GM19099 (cell line): ENCODE data around the gene SUPT3H.

Experiments used
- POLR2A ChIP-seq: IDR thresholded peaks from 3 replicates; pipeline ENCODE4 v1.6.1; 2011; ENCODE audit warnings: low read depth; ENCODE audit not compliant: insufficient read length; ENCODE audit errors: extremely low read depth

The SUPT3H gene

GRCh38 chr6:45148711-45149341 lies 228.9 kb downstream of the SUPT3H start:
- TF ChIP-seq POLR2A = no peak

DNA sequence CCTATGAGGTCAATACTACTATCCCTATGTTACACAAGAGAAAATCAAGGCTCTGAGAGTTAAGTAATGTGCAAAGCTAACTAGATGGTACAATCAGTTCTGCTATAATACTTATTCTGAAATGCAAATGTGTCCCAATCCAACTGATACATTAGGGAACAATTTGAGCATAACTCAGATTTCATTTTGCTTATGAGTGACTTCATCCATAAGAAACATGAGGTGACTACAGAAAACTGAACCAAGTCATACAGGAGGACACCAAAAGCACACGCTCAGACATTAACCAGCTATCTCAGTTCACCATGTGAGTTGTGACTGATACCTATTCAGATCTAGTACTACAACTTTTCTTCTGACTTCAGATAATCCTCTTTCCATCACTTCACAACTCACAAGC lies 229.5 kb downstream of the SUPT3H start:
- no peak for TF ChIP-seq POLR2A

GRCh38 chr6:45138765-45139164 lies 239.0 kb downstream of the SUPT3H start:
- TF ChIP-seq POLR2A = no peak

- TF ChIP-seq POLR2A = no peak
Measured at GRCh38 chr6:45136495-45136894, 241.2 kb downstream of the SUPT3H start.

DNA sequence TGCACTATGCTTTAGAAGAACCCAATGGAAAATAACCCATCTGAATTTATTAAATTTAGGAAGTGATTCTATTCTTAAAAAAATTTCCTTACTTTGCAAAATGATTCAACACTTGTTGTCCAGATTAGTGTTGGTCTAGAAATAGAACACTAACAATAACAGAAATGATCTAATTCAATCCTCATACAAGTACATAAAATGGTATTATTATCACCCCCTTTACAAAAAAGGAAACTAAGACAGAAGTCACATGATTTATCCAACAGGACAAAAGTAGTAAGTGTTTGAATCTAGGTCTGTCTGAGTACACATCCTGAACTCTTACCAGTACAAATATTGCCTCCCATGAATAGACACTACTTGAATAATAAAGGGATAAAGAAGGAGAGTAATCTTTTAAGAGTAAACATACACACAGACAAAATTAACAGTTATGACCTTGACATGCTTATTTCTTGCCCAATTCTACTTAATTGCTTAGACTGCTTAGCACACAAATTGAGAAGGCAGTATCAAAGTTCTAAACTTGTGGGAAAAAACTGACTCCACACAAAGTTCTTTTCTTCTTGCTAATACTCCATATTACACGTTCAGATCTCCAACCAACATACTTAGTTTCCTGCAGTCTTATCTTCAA lies 245.0 kb downstream of the SUPT3H start:
- no peak for TF ChIP-seq POLR2A

DNA sequence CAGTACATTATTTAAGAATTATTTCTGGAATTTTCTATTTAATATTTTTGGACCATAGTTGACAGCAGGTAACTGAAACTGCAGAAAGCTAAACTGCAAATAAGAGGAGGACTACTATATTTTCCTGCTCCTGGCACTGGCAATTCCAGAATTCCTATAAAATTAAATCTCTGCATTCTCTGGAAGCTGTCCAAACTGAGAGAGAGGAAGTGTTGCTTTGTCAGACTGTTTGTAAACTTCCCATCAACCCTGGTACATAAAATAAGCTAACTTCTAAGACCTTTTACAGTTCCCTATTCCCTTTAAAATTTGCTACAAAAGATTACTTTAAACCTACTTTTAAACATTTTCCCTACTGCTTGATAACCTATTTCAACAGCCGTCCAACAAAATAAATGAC lies 245.7 kb downstream of the SUPT3H start:
- no peak for TF ChIP-seq POLR2A

- no peak for TF ChIP-seq POLR2A
Measured at GRCh38 chr6:45129051-45129450, 248.7 kb downstream of the SUPT3H start.

DNA sequence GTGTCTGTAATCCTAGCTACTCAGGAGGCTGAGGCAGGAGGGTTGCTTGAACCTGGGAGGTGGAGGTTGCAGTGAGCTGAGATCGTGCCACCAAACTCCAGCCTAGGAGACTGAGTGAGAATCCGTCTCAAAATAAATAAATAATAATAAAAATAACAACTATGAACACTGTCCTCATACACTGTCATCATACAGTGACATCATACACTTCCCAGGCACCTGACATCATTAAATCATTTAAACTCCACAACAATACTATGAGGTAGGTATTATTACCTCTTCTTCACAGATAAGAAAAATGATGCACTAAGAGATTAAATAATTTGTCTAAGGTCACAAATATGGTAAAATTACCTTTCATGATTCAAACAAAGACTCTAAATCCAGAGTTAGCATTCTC lies 250.5 kb downstream of the SUPT3H start:
- no peak for TF ChIP-seq POLR2A

- no peak for TF ChIP-seq POLR2A
Measured at GRCh38 chr6:45126033-45126432, 251.7 kb downstream of the SUPT3H start.

GRCh38 chr6:45123023-45123422 lies 254.7 kb downstream of the SUPT3H start:
- TF ChIP-seq POLR2A = no peak

GRCh38 chr6:45118754-45119153 lies 259.0 kb downstream of the SUPT3H start:
- TF ChIP-seq POLR2A = no peak

DNA sequence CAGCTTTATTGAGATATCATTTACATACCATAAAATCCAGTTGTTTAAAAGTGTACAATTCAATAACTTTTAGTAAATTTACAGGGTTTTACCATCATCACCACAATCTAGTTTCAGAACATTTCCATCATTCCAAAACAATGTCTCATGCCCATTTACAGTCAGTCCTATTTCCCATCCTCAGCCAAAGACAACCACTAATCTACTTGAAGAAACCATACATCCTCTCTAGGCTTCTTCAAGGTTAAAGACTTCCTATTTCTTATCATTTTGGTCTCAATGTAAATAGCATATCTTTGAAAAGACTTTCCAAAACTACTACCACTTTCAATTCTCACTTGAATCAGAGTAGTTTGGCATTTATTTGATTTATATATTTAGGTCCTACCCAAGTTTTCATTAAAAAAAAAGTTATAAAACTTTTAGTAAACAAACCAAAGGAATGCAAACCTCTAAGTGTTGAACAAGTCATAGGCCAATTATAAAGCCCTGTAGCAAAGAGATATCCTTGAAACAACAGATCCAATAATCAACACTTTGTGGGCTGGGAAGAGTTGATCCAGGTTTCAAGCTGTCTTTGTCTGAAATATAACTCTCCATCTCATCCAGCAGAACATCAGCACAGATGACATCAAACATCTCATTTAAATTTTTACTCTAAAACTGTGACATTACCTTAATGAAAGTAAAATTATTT lies 260.9 kb downstream of the SUPT3H start:
- TF ChIP-seq POLR2A = no peak

- no peak for TF ChIP-seq POLR2A
Measured at GRCh38 chr6:45115696-45116095, 262.0 kb downstream of the SUPT3H start.

- no peak for TF ChIP-seq POLR2A
Measured at GRCh38 chr6:45112711-45113110, 265.0 kb downstream of the SUPT3H start.

DNA sequence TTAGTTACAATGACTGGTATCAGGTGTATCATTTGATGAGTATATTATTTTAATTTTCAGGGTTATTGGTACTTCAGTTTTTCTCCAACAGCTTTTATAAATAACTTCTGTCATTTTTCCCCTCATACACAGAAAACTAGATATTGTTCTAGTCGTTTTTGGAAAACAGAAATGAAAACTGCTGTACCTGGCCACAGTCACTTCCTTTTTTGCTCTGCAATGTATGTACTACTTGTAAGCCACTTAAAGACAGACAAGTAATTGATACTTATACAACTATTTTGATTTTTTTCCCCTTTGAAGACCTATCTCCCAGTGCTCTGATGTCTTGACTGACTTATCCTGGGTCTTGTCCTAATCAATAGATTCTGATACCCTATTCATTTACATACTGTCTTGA lies 268.2 kb downstream of the SUPT3H start:
- TF ChIP-seq POLR2A = no peak

- no peak for TF ChIP-seq POLR2A
Measured at GRCh38 chr6:45105170-45105820, 272.4 kb downstream of the SUPT3H start.
